PFSK-1 (cell line): Measurements from ENCODE around the gene SERINC5.

Experiments
- FOXP2 ChIP-seq: optimal IDR thresholded peaks from 2 replicates; pipeline ENCODE3; 2011; ENCODE audit warnings: borderline replicate concordance, control low read depth, inconsistent platforms; ENCODE audit not compliant: insufficient read depth; ENCODE audit errors: extremely low read length, extremely low read depth
- POLR2AphosphoS5 ChIP-seq: IDR thresholded peaks from 2 replicates; pipeline ENCODE4 v1.6.1; 2012; ENCODE audit warnings: low read depth, mild to moderate bottlenecking, control low read depth, low read length, moderate library complexity
- REST ChIP-seq, 2 experiments: IDR thresholded peaks; 2 replicates each; pipeline versions ENCODE4 v1.6.1 to v1.8.0; 2011 to 2012; ENCODE audit warnings: low read depth in 2 of 2, low read length in 2 of 2, control low read depth in 1 of 2, inconsistent platforms in 1 of 2, mild to moderate bottlenecking in 1 of 2, moderate library complexity in 1 of 2; ENCODE audit not compliant: insufficient read depth in 1 of 2
- SIN3A ChIP-seq: IDR thresholded peaks from 2 replicates; pipeline ENCODE4 v1.6.1; 2012; ENCODE audit warnings: mild to moderate bottlenecking, low read length, moderate library complexity, borderline replicate concordance; ENCODE audit not compliant: insufficient read depth
- TAF1 ChIP-seq: IDR thresholded peaks from 2 replicates; pipeline ENCODE4 v1.6.1; 2012; ENCODE audit warnings: low read length, control low read depth, borderline replicate concordance; ENCODE audit not compliant: insufficient read depth

GRCh38 chr5:80210014-80210413 lies 45.8 kb downstream of the SERINC5 start:
- TF ChIP-seq POLR2AphosphoS5 (no peak), REST (IDR thresholded peaks at IDR 0.05; ENCODE audit: insufficient read depth in 1 of 2, low read depth in 2 of 2, low read length in 2 of 2) (no peak), SIN3A (no peak), TAF1 (no peak), FOXP2 (no peak)
